NCI-H510A treated with DMSO at 0.1 percent for 48 hours (cell line): ENCODE results near the gene PUDP.
"Not testable (repeated sequence)": the region's sequence is repeated elsewhere in the genome, so short reads cannot be mapped to it uniquely, and the experiment has no call there.

Experiments used
- DNase-seq: peaks from one replicate; lab custom pipeline; 2025; lab: John Stamatoyannopoulos, UW

PUDP gene

DNA sequence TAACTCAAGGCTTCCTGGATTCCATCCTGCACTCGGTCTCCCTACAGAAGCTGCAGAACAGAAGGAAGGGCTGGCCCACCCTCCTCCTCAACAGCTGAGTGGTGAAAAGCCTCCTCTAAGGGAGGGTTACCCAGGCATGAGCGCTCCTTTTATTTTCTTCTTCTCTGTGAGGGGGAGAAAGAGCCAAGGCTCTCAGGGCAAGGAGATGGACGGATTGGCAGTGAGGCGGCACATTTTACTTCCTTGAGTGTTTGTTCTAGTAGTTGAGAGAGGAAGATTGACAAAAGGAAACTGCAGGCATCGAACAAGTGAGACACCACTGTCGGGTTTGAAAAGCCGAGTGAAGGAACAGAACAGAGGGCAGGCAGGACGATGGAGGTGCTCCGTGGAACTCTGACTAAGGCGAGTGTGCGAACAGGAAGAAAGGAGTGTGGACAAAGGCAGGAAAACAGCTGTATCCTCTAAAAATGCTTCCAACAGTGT lies 38.9 kb downstream of the PUDP start:
- DNase-seq, result no peak

DNA sequence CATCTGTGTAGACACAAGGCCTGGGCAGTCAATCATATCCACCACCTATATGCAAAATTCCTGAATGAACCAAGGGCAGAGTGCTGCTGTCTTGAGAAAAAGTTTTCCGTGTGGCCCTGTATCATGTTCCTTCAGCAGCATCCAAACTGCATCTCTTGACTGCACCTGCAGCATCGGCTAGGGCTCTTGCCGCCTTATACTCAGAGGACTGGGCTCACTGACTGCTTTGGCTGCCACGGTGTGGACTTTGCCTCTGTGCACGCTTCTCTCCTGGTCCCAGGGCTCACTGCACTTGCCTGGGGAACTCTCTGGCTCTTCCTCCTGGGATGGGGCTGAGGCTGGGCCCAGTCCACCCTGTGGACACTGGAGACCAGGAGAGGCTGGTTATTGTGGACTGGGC lies 39.9 kb downstream of the PUDP start:
- DNase-seq, result no peak

DNA sequence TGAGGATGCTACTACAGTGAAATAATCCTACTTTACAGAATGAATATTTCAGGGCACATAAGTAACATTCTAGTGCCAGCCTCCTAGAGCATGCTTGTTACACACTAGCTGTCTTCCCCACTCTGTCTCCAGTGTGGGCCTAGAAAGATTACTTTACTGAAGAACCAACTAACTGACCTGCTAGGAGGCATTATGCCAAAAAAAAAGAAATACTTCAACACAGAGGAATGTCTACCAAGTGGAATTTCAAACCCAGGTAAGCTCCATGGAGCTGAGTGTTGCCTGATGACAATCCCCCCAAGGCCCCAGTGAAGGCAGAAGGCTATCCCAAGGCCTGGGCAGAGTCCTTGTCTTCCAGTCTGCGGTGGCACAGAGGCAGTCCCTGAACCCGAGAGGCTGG lies 41.3 kb downstream of the PUDP start:
- no peak for DNase-seq

DNA sequence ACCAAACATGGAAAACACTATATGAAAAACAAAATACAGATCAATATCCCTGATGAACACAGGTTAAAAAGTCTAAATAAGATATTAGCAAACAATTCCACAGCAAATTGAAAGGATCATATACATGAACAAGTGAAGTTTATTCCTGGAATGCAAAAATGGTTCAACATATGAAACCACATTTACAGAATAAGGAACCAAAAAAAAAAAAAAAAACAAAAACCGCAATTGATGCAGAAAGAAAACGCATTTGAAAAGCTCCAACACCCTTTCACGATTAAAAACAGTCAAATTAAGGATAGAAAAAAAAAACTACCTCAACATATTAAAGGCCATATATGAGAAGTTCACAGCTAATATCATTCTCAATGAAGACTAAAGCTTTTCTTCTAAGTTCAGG lies 45.8 kb downstream of the PUDP start:
- no peak for DNase-seq

DNA sequence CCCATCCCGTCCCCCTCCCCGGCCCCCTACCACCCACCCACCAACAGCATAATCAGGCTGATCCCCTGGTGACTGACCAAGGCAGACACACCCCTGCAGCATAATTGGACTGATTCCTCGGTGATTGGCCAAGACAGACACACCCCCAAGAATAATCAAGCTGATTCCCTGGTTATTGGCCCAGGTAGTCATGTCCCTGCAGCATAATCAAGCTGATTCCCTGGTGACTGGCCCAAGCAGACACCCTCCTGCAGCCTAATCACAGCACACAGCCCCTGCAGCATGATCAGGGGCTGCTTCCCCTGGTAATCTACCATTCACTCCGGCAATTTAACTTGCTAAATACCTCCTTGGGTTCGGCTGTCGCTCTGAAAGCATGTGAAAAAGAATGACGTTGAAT lies 47.9 kb downstream of the PUDP start:
- DNase-seq, result no peak

DNA sequence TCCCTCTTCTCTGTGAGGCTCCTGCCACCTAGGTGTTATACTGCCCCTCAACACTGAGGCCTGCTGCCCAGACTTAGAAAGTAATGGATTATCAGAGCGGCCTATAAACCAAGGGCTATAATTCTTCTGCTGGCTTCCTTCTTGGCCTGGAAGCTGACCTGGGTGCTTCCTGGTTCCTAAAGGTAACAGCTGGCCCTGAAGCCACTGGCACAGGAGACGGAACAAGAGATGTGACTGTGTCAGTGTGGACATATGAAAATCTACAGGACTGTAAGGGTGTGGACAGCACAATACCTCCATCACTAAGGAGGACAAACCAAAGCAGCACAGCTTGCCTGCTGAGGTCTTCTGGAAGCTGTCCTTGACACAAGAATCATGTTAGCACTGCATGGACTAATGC lies 52.3 kb downstream of the PUDP start:
- DNase-seq, result not testable (repeated sequence)

DNA sequence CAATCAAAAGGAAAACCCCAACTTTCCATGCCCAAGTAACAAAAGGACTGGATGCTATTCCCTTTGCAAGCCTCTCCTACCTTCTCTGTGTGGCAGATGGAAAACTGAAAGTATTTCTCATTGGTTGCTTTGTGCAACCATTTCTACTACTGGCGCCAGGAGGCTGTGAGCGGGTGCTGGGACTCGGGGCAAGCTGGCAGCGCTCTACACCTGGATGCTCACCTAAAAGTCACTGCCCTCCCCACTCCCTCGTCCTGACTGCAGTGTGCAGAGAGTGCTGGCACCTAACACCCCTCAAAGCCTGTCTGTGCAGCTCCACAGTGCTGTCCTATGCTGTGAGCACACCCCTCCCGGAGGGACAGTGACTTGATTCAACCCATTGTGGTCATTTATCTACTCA lies 54.6 kb downstream of the PUDP start:
- no peak for DNase-seq

DNA sequence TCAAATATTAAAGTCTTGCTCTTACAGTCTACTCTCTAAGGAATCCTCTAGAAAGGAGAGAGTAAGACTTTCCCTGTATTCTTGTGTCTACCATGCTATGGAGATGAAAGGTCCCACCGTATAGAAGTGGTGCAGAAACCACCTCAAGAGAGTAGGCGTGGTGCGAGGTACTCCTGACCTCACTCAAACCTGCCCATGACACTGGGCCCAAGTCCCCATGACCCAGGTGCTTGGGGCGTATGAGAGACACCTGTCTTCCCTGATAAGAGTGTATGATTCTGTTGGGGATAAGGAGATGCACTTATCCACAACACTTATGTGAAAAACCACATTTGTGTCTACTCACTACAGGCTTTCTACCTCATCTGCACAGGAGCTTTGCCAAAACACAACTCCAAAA lies 55.4 kb downstream of the PUDP start:
- DNase-seq, result no peak

DNA sequence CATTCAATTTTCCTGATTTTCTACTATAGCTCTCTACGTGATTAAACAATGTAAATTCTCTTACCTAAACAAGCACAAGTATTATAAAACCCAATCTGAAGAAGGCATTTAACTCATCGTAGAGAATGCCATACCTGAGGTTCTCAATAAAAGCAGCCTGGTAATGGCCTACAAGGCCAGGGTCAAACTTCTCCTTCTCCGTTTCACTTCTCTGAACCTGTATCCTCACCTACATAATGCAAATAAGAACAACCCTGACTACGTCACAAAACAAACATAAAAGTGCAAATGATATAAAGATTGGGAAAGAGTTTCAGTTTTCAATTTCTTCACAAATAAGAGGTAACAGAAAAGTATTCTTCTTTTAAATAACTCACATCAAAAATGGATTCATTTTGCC lies 56.0 kb downstream of the PUDP start:
- no peak for DNase-seq

DNA sequence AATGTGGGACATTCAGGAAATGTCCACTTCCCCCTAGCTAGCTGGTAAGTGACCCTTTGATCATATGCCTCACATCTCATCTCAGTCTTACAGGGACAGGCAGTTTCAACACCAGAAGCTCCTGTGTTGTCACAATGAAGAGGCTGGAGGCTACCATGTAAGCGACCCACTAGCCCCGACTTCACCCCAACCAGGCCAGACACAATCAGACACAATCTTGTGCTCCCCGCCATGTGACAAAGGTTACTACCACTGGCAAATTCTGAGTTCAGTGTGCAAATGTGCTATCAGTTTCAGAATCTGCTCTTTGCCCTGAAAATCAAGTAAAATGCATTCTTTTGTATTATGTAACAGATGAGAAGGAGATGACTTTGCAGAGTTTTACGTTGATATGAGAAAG lies 57.3 kb downstream of the PUDP start:
- no peak for DNase-seq

DNA sequence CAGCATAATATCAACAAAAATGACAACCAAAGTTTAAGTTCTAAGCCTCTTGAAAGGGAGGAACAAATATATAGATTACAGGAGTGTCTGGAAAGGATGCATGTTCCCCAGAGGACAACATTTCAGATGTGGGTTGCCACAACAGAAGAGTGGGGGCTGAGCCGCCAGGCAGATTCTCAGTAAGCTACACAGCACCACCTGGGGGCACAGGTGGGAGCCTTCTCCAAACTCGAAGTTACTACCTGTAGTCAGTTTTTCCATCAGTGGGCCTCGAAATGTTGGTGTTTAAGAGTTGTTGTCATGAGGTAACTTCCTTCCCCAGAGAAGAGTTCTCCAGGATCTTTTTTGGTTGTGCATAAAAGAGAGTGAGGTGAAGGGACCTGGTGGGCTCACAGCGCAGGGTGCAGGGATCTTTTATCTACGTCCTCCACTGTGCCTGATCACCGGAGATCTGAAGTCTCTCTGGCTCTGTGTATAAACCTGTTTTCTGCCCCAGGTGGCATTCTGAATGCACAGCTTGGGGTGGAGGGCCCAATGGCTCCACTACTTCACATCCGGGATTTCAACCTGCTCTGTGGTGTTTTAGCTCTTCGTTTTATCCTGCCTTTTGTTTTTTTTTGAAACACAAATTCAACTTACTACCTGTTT lies 58.9 kb downstream of the PUDP start:
- no peak for DNase-seq

DNA sequence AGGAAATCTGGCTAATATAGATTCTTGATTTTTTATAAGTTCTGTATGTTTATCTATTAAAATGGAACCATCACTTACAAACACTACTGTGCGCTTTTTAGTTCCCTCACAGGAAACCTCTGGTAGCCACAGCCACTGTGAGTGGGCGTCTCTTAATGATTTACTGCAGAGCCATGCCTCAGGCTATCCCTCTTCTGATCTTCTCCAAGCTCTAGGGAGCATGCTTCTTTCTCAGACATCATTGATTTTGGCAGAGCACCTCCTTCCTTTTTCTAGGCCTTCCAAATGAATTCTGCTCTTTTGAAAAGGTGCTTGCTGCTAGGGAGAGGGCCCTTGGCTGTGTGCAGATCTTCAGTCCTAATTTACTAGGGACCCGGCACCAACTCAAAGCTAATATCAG lies 61.6 kb downstream of the PUDP start:
- DNase-seq, result no peak

DNA sequence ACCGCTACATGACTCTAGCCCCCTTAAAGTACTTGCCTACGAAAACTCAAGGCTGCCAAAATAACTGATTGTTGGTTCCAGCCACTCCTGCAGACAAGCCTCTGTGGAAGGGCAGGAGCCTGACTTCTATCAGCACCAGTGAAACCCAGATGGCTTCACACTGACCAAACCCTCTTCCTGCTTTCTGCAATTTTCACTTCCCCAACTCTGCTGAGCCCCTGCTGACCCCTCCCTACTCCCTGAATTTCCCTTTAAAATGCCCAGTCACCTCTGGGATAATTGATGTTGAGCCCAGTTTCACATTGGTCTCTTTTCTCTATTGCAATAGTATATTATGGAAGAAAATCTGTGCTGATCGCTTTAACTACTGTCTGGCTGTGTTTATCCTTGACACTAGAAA lies 62.1 kb downstream of the PUDP start:
- DNase-seq, result no peak

DNA sequence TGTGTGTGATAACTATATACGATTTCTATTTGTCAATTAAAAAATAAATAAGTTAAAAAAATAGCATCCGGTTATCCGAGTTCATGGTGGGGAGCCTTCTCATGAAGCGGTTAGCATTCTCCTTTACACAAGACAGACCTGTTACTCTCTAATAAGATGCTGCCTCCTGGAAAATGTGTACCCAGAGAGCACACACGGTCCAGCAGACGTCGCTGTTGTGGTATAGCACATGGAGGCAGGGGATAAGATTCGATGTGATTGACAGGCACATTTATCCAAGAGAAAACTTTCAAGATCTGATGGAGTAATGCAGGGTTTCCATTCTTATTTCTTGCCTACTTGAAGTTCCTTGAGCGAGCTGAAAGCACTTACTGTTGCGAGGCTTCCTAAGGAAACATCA lies 63.1 kb downstream of the PUDP start:
- DNase-seq, result no peak

DNA sequence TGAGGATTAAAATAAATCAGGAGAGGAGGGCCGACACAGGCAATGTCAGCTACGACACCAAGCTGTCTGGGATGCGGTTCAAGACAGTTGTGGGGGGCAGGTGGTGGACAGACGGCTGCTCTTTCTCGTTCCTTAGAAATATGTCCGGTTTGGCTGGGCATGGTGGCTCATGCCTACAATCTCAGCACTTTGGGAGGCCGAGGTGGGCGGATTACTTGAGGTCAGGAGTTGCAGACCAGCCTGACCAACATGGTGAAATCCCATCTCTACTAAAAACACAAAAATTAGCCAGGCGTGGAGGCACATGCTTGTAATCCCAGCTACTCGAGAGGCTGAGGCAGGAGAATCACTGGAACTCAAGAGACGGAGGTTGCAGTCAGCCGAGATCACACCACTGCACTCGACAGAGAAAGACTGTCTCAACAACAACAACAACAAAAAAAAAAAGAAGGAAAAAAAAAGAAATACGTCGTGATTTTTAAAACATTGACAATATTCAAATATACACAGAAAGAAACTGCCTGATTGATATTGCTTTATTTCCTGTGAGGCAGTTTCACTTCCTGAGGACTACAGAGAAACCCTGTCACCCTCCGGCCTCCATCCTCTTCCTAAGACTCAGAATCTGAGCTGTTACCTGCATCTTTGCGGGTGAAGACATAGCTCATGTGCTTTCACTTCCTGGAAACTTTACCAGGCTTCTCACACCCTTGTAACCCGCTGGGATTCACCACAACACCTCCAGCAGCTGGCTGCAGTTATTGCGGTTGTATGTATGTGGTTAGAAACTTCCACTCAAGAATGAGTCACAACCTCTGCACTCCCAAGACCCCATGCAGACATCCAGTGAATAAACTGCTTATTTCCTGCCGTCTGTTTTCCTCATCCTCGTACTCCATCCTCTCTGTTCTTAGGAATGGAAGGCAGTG lies 64.2 kb downstream of the PUDP start:
- no peak for DNase-seq

DNA sequence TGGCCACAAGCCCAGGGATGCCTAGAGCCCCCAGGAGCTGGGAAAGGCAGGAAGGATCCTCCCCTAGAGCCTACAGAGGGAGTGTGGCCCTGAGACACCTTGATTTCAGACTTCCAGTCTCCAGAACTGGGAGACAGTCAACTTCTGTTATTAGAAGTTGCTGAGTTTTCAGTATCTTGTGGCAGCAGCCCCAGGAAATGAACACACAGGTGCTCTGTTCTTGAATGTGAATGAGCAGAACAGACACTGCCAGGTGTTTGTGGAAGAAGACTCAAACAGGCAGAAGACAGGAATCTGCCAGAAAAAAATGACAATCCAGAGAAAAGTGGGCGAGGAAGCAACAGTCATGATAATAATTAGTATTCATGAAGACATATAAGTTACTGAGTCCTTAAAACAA lies 64.9 kb downstream of the PUDP start:
- no peak for DNase-seq

DNA sequence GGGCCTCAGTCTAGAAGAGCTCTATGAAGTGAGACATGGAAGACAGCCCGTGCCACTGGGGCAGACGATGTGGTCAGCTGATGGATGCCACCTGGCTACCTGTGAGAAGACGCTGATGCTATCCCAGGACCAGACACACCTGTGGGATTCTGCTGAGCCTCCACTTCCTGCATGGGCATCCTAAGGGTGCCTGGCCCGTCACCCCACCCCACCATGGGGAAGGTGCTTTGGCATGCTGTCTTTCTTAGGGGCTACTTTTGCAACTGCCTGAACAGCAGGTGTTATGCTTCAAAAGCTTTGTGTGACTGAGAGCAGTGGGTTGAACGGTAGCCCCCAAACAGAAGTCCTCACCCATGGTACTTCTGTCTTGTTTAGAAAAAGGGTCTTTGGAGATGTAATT lies 65.4 kb downstream of the PUDP start:
- no peak for DNase-seq

DNA sequence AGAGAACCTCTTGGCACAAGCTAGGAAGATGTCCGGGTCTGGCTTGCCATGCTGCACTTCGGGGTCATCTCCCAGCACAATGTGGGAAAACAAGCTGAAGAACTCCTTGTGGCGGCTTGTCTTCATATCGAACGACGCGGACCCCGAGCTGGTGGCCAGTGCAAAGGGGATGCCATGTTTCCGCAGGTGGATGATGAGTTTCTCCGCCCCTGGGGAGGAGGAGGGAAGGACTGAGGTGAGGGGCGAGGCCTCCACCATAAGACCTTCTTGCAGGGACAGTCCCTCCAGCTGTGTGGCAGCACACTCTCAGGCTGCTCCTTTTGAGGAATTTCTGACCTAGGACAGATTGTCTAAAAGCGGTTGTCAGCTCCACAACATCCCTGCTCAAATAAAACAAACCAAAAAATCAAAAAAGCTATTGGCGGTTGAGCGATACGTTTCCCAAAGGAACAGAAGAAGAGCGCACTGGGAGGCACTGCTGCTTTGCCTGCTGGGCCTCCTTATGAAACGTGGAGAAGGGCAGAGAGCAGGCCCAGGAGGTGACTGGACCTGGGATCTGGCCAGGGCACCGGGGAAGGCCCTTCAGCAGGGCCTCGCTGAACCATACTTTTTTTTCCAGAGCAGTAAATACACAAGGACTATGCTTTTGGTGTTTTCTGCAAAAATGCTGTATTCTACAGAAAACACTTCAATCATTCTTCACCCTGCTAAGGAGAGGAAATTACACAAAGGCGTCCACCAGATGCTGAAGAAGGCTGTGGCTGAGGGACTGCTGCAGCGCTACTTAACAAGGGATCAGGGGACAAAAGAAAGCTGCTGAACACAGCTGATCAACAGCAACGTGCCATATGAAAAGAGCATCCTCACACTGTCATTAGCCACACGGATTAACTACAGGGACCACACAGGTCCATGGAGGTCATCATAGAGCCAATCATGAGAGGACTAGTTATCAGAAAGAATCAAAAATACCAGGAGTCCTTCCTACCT lies 70.4 kb downstream of the PUDP start:
- DNase-seq, result no peak

DNA sequence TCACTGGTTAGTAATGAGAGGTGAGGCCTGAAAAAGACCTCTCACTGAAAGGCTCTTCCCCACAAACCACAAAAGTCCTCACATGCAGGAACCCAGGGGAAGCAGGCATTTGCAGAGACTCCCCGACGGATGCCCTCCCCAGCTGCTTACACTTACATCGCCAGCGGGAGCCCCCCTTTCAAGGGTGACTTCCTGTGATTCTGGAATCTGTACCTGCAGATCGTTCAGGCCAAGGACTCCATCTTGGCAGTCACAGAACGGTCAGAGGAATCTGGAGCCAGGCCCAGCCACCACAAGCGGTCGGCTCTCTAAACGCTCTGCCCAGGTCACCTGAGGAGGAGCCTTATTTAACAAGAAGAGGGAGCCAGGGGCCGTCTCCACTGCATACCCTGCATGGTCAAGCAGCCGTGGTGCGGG lies 71.7 kb downstream of the PUDP start:
- DNase-seq, result no peak

DNA sequence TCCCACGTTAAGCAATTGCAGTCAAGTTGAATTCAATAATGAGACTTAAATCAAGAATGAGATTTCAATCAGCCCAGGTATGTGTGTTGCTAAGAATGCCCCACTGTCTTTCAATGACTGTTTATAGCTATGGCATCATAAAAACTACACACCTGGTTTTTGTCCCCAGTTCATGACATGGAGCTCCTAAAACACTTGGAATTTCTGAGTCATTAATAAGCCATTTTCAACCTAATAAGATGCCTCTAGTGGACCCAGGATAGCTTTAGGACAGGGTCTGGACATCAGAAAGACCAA lies 73.1 kb downstream of the PUDP start:
- DNase-seq, result no peak

DNA sequence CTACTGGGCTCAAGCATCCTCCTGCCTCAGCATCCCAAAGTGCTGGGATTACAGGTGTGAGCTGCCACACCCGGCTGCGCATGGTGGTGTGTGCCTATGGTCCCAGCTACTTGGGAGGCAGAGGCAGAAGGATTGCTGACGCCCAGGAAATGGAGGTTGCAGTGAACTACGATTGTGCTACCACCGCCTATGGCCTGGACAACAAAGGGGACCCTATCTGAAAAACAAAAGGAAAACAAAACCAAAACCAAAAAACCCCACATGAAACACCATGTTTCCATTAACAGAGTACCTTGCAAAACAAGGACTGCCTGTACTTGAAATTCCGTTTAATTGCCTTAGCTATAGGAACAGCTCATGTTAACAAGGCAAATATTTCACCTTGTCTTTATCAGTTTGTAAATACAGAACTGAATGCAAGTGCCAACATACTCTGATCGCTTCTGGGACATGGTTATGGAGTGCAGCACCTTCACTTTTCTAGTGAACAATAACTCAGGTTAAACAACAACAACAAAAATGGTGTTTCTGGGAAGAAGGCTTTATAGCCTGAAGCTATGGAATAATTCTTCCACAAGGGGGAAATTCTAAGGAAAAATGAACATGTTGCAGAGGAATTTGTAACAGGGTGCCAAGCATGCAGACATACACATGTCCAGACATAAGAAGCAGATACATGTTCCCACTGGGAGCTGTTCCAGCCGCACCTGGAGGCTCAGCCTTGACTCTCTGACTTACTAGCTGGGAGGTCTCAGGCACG lies 73.6 kb downstream of the PUDP start:
- DNase-seq, result no peak

DNA sequence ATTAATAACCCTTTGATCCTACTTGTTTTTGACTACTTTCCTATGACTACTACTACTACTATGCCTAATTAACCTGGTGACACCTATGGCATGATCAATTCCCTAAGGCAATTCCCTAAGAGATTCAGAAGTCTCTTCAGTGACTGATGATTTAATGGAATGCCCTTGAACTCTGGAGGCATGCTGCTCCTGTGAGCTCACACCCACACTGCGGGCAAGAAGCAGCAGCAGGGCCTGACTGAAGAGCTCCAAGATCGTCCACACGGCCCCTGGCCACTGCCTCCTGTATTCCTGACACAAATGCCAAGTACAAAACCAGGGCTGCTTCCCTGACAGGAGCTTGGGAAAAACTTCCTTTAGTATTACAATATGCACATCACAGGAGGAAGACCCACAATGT lies 74.6 kb downstream of the PUDP start:
- DNase-seq, result no peak
